Measurements from ENCODE around the gene HOXC4. TPM values are rescaled to one million over a fixed set of nuclear protein-coding genes. Genes with fewer than 3 reads are reported as not detected.
"Not testable (repeated sequence)": the region's sequence is repeated elsewhere in the genome, so short reads cannot be mapped to it uniquely, and the experiment has no call there.

Gene HOXC4
- total RNA-seq, 6 experiments from 2014 or later: 0.35 to 0.73 (median 0.38) TPM; not detected in 2

DNA sequence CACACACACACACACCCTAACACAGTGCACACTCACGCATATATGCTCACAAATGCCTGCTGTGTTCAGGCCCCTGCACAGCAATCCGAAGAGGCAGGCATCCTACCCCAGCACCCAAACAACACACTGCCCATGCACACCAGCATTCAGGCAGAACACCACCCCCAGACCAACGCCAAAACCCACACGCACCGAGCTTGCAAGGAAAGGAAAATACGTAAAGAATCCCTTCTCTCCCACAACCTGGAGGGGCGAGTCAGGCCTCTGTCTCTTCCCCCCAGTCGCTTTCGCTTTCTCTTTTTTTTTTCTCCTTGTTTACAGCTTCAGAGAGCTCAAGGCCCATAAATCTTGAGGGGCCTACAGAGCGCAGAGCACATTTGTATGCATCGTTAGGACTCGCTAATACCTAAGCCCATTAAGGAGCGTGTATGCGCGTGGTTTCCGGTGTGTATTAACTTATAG is 27.4 kb downstream of the HOXC4 start:
- H3K4me1 Mint-ChIP-seq (ENCODE audit: low read depth); DNase-seq; H3K27ac Mint-ChIP-seq; H3K9me3 Mint-ChIP-seq; H3K36me3 Mint-ChIP-seq (ENCODE audit: low read depth): not testable (repeated sequence)
- Mint-ChIP-seq H3K4me3 (peak overlapping the region; percentile 58; the same call in 1 of the 2 replicates), H3K27me3 (ENCODE audit: insufficient read depth) (peaks cover 76% of the 10 kb centered on the region)

DNA sequence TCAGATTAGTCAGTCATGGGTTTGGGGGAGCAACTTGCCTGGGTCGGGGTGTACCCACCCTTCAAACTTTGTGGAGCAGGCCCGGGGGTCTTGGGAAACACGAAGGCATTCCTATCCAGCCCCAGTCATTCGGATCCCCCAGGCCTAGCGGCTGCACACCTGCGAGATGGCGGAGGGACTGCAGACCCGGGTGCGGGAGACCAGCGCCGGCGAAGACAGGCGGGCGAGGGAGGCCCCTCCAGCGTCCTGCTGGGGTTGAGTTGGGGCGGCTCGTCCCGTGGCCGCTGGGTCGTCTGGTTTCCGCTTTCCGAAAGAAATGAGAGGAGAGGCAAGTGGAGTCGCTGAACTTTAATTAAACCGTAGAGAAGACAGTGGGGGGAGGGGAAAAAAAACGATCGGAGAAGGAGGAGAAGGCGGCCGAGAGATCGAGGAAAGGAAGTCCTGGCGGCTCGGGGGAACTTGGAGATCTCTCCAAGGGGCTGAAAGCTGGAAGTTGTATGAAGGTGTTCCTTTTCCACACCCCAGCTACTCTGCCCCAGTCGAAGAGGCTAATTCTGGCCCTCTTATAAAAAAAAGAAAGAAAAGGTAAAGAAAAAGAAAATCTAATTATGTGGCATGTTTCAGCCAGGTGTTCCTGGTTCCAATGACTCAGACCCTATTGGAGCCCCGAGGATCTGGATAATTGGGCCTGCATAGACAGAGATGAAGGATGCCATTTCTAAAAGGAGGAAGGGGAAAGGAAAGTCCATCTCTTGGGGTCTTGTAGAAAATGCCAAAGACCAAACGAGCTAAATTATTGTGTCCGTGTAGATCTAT is 28.2 kb downstream of the HOXC4 start:
- not testable (repeated sequence) for H3K27ac Mint-ChIP-seq; DNase-seq; H3K4me1 Mint-ChIP-seq (ENCODE audit: low read depth); H3K36me3 Mint-ChIP-seq (ENCODE audit: low read depth); H3K4me3 Mint-ChIP-seq; H3K9me3 Mint-ChIP-seq
- peaks cover 71% of the 10 kb centered on the region for H3K27me3 Mint-ChIP-seq (ENCODE audit: insufficient read depth)

DNA sequence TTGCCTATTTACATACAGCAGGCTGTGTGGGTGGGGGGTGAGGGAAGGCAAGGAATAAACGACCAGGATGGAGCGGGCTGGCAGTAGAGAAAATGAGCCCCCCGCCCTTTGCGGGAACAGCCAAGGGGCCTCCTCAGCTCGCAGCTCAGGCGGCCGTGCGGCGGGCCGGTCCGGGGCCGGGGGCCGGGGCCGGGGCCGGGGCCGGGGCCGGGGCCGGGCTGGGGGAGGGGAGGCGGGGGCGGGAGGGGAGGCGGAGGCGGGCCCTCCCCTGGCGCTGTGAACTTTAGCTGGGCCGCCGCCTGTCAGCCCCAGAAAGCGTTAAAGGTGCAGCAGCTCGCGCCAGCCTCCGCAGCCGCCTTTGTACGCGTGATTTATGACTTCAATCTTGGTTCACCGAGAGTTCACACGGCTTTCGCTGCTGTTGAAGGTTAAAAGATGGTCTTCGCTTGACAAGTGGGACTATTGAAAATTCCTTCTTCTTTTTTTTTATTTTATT is 28.8 kb downstream of the HOXC4 start:
- Mint-ChIP-seq H3K27me3 (ENCODE audit: insufficient read depth) (peaks cover 68% of the 10 kb centered on the region), H3K4me3 (no peak overlapping the region), H3K9me3 (no peaks in the 10 kb centered on the region; the same call in 1 of the 2 replicates), H3K4me1 (ENCODE audit: low read depth) (no peaks in the 10 kb centered on the region), H3K36me3 (ENCODE audit: low read depth) (no peaks in the 10 kb centered on the region), H3K27ac (no peak overlapping the region)
- no peak for DNase-seq
- TF ChIP-seq, protein P1, sequence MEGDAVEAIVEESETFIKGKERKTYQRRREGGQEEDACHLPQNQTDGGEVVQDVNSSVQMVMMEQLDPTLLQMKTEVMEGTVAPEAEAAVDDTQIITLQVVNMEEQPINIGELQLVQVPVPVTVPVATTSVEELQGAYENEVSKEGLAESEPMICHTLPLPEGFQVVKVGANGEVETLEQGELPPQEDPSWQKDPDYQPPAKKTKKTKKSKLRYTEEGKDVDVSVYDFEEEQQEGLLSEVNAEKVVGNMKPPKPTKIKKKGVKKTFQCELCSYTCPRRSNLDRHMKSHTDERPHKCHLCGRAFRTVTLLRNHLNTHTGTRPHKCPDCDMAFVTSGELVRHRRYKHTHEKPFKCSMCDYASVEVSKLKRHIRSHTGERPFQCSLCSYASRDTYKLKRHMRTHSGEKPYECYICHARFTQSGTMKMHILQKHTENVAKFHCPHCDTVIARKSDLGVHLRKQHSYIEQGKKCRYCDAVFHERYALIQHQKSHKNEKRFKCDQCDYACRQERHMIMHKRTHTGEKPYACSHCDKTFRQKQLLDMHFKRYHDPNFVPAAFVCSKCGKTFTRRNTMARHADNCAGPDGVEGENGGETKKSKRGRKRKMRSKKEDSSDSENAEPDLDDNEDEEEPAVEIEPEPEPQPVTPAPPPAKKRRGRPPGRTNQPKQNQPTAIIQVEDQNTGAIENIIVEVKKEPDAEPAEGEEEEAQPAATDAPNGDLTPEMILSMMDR (IDR thresholded peaks at IDR 0.05): no peak

DNA sequence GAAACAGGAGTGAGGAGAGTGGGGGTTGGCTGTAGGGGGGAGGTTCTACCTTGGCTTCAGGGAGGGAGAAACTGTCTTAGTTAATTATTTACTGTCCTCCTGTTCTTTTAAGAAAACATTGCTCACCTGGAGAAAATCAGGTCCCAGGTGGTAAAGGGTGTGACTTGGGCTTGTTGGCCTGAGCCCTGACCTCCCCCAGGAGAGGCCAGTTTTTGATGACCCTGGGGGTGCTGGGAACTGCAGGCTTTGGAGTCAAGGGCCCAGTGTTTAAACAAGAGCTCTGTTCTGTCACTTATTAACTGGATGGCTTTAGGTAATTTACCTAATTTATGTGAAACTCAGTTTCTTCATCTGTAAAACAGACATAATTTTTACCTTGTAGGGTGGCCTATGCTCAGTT is 34.4 kb downstream of the HOXC4 start:
- H3K27me3 Mint-ChIP-seq (ENCODE audit: insufficient read depth): peaks cover 59% of the 10 kb centered on the region

DNA sequence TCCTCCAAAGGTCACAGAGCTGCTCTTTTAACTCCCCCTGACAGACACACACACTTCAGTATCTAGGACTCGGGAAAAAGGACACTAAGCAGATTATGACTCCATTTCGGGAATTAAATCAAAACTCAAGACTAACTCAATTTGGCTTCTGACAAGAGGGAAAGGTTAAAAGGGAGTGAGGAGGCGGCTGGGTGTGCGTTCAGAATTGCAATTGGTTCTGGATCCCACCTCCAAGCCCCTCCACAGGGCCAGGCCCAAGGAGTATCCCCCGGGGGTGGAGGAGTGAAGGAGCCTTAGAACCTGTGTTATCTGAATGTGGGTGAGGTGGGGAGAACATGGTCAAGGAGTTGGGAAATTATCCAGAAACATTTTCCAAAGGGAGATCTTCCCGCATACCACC is 35.8 kb downstream of the HOXC4 start:
- not testable (repeated sequence) for H3K4me3 Mint-ChIP-seq, H3K27ac Mint-ChIP-seq

More for the DNA sequence above, 34.4 kb downstream of the HOXC4 start:
- not testable (repeated sequence) for H3K4me1 Mint-ChIP-seq (ENCODE audit: low read depth); H3K4me3 Mint-ChIP-seq; H3K9me3 Mint-ChIP-seq; DNase-seq; H3K36me3 Mint-ChIP-seq (ENCODE audit: low read depth); H3K27ac Mint-ChIP-seq

DNA sequence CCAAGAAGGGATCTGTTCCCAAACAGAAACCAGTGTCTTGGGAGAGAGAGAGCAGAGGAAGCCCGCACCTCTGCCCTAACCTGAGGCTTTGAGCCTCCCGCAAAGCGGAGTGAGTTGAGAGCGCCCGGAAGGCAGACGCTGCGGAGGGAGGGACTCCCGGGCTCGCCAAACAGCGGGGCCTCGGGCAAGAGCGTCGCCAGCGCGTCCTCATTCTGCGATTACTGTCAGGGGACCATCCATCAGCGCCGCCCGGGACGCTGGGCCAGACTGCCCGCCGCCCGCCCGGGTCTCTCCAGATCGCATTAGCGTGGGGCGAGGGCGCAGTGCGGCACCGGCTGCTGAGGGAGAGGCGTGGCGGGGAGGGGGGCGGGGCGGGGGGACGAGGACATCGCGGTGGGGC is 36.7 kb downstream of the HOXC4 start:
- peaks cover 46% of the 10 kb centered on the region for H3K27me3 Mint-ChIP-seq (ENCODE audit: insufficient read depth)
- H3K4me3 Mint-ChIP-seq; H3K36me3 Mint-ChIP-seq (ENCODE audit: low read depth); H3K9me3 Mint-ChIP-seq; DNase-seq; H3K4me1 Mint-ChIP-seq (ENCODE audit: low read depth); H3K27ac Mint-ChIP-seq: not testable (repeated sequence)

More for the DNA sequence above, 35.8 kb downstream of the HOXC4 start:
- not testable (repeated sequence) for H3K36me3 Mint-ChIP-seq (ENCODE audit: low read depth); H3K9me3 Mint-ChIP-seq; DNase-seq; H3K4me1 Mint-ChIP-seq (ENCODE audit: low read depth)
- peaks cover 48% of the 10 kb centered on the region for H3K27me3 Mint-ChIP-seq (ENCODE audit: insufficient read depth)

DNA sequence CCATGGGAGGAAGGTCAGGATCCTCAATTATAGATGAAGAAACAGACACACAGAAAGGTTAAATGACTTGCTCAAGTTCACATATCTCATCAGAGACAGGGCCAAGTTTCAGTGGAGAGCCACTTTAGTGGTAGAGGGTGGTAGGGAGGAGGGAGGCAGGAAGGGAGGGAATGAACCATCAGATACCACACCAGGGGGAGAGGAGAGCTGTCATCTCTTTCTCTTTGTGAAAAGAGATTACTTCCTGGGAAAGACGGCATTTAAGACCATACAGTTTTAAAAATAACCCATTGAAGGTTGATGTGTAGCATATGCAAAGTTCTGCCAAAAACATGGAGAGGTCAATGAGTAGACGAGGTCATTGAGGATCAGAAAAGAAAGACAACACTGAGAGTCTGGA is 39.3 kb downstream of the HOXC4 start:
- H3K4me1 Mint-ChIP-seq (ENCODE audit: low read depth); H3K36me3 Mint-ChIP-seq (ENCODE audit: low read depth): not testable (repeated sequence)

DNA sequence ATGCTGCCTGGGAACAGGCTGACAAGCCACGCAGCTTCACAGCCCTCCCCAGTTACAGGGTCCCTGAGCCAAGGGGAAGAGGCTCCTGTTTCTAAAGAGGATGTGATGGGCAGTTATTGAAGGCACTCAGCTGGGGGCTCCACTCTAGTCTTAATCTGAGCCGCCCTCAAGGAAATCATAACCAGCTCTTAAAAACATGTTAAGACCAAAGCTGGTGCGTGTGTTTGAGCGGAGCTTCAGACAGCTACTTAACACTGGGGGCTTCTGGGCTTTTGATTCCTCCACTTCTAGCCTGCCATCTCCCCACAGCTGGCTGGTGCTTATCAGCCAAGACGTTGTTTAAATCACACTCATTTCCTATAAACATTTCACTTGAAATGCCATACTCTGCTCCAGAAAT is 42.3 kb downstream of the HOXC4 start:
- not testable (repeated sequence) for DNase-seq; H3K36me3 Mint-ChIP-seq (ENCODE audit: low read depth); H3K9me3 Mint-ChIP-seq; H3K4me3 Mint-ChIP-seq; H3K4me1 Mint-ChIP-seq (ENCODE audit: low read depth); H3K27ac Mint-ChIP-seq
- peaks cover 21% of the 10 kb centered on the region for H3K27me3 Mint-ChIP-seq (ENCODE audit: insufficient read depth)

More for the DNA sequence above, 39.3 kb downstream of the HOXC4 start:
- H3K4me3 Mint-ChIP-seq, DNase-seq, H3K27ac Mint-ChIP-seq, H3K9me3 Mint-ChIP-seq: not testable (repeated sequence)
- peaks cover 40% of the 10 kb centered on the region for H3K27me3 Mint-ChIP-seq (ENCODE audit: insufficient read depth)

DNA sequence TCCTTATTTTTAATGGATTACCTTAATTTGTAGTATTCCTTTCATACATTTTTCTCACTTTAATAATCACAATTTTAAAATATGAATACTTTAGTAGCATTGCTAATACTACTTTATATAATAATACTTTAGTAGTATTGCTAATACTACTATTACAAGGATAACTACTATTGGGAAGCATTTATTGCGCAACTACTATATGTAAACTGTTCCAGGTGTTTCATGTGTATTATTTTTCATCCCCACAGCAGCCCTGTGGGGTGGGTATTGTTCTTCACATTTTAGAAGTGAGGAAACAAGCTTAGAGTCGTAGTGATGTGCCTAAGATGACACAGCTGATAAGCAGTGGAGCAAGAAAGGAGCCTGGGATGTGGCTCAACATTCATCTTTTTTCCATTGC is 45.0 kb downstream of the HOXC4 start:
- not testable (repeated sequence) for H3K4me3 Mint-ChIP-seq; H3K36me3 Mint-ChIP-seq (ENCODE audit: low read depth); DNase-seq; H3K4me1 Mint-ChIP-seq (ENCODE audit: low read depth); H3K9me3 Mint-ChIP-seq; H3K27ac Mint-ChIP-seq
- H3K27me3 Mint-ChIP-seq (ENCODE audit: insufficient read depth): peaks cover 20% of the 10 kb centered on the region

DNA sequence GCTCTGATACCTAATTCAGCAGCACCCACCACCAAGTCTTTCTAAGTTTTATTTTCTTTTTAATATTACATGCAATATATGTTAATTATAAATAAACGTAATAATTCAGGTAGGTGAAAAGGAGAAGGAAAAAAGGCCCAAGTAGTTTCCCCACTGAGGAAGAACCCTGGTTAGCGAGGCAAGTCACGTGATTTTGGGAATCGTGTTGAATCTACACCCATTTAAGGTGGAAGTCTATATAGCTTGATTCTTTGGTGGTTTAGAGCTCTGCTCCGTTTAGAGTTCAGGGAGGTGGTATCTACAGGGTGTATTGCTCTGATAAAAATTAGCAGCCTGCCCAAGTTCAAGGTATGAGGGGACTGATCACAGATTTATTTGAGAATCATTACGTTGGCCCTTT is 47.0 kb downstream of the HOXC4 start:
- not testable (repeated sequence) for H3K36me3 Mint-ChIP-seq (ENCODE audit: low read depth); DNase-seq; H3K9me3 Mint-ChIP-seq; H3K4me3 Mint-ChIP-seq; H3K27ac Mint-ChIP-seq; H3K4me1 Mint-ChIP-seq (ENCODE audit: low read depth)
- peaks cover 26% of the 10 kb centered on the region for H3K27me3 Mint-ChIP-seq (ENCODE audit: insufficient read depth)

DNA sequence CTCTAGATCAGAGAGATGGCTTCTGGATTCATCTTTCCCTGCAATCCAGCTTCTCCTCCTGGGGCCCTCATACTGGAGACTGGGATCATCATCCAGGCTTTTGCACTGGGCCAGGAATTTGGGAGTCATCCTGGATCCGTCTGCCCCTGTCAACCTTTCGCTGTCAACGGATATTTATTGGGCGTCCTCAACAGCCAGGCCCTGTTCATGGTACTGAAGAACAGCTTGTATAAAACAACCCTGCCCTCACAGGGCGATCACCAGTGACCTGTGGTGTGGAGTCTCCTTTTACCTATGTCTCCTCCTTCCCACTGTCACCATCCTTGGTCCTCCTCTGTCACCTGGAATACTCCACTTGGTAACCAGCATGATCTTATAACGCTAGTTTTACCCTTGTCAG is 48.6 kb downstream of the HOXC4 start:
- H3K27ac Mint-ChIP-seq; H3K4me3 Mint-ChIP-seq; H3K36me3 Mint-ChIP-seq (ENCODE audit: low read depth); H3K9me3 Mint-ChIP-seq; H3K4me1 Mint-ChIP-seq (ENCODE audit: low read depth); DNase-seq: not testable (repeated sequence)
- peaks cover 34% of the 10 kb centered on the region for H3K27me3 Mint-ChIP-seq (ENCODE audit: insufficient read depth)

DNA sequence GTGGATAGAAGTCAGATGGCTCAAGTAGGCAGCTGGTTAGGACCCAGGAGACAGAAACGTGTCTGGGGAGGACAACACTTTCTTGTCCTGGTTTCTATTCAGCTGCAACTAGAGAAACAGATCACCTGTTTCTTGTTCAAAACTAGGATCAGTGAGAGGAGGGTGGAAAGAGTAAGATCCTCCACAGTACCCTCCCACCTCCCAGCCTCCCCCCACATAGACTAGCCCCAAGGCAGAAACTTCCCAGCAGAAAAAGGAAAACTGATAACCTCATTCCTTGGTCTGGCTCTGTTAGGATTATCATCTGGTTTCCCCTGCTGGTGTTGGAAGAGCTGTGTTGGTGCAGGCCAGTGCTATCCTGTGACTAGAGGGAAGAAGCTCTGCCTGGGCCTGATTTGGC is 50.2 kb downstream of the HOXC4 start:
- not testable (repeated sequence) for DNase-seq; H3K36me3 Mint-ChIP-seq (ENCODE audit: low read depth); H3K4me1 Mint-ChIP-seq (ENCODE audit: low read depth); H3K27ac Mint-ChIP-seq; H3K4me3 Mint-ChIP-seq; H3K9me3 Mint-ChIP-seq
- H3K27me3 Mint-ChIP-seq (ENCODE audit: insufficient read depth): peaks cover 41% of the 10 kb centered on the region

Data from HFFc6 (cell line).